ENCODE measurements around the gene PEF1.

The PEF1 gene

GRCh38 chr1:31624731-31625514 is 19.8 kb downstream of the PEF1 start:
- H3K4me3 Mint-ChIP-seq, result peak overlapping the region in 1 of 2 donors; percentile 60
- H3K27ac Mint-ChIP-seq, result peak overlapping the region; percentile 87
- H3K27me3 Mint-ChIP-seq, result peaks cover 0 to under 1% of the 10 kb centered on the region in 2 donors
- peak; percentile 2 to 15 for ATAC-seq (replicated peaks)
- peaks cover 36 to 69% of the 10 kb centered on the region in 2 donors for H3K36me3 Mint-ChIP-seq
- H3K4me1 Mint-ChIP-seq, result peaks cover 33 to 55% of the 10 kb centered on the region in 2 donors
- H3K9me3 Mint-ChIP-seq, result peaks cover 1 to 3% of the 10 kb centered on the region in 2 donors
- no peak for DNase-seq

GRCh38 chr1:31624309-31624708 is 20.4 kb downstream of the PEF1 start:
- Mint-ChIP-seq H3K4me3 (peak overlapping the region in 1 of 2 donors; percentile 35), H3K4me1 (peaks cover 37 to 61% of the 10 kb centered on the region in 2 donors), H3K27me3 (peaks cover 5 to 6% of the 10 kb centered on the region in 2 donors), H3K9me3 (peaks cover 1 to 3% of the 10 kb centered on the region in 2 donors), H3K36me3 (peaks cover 36 to 67% of the 10 kb centered on the region in 2 donors), H3K27ac (peak overlapping the region; percentile 87)
- DNase-seq, result peak; percentile 55
- ATAC-seq (replicated peaks), result peak; percentile 87 to 92

- H3K9me3 Mint-ChIP-seq, result peaks cover 1 to 3% of the 10 kb centered on the region in 2 donors
- peaks cover 15% of the 10 kb centered on the region in 2 donors for H3K27me3 Mint-ChIP-seq
- ATAC-seq (replicated peaks) (no peak), DNase-seq (no peak)
- peak overlapping the region; percentile 27 for H3K27ac Mint-ChIP-seq
- peaks cover 28 to 57% of the 10 kb centered on the region in 2 donors for H3K36me3 Mint-ChIP-seq
- H3K4me1 Mint-ChIP-seq, result peaks cover 42 to 67% of the 10 kb centered on the region in 2 donors
- H3K4me3 Mint-ChIP-seq, result no peak overlapping the region
Observed at GRCh38 chr1:31623365-31623764, 21.3 kb downstream of the PEF1 start.

GRCh38 chr1:31621847-31622730 is 22.6 kb downstream of the PEF1 start:
- H3K27ac Mint-ChIP-seq, result no peak overlapping the region
- H3K4me3 Mint-ChIP-seq, result no peak overlapping the region
- H3K36me3 Mint-ChIP-seq, result peaks cover 26 to 45% of the 10 kb centered on the region in 2 donors
- DNase-seq (no peak), ATAC-seq (replicated peaks) (no peak)
- H3K9me3 Mint-ChIP-seq, result peaks cover 1 to 3% of the 10 kb centered on the region in 2 donors
- H3K27me3 Mint-ChIP-seq, result peaks cover 19 to 21% of the 10 kb centered on the region in 2 donors
- peaks cover 44 to 69% of the 10 kb centered on the region in 2 donors for H3K4me1 Mint-ChIP-seq

GRCh38 chr1:31621498-31621820 is 23.2 kb downstream of the PEF1 start:
- ATAC-seq (replicated peaks) (no peak), DNase-seq (no peak)
- H3K36me3 Mint-ChIP-seq, result peaks cover 22 to 41% of the 10 kb centered on the region in 2 donors
- H3K27me3 Mint-ChIP-seq, result peaks cover 24 to 27% of the 10 kb centered on the region in 2 donors
- peaks cover 1 to 3% of the 10 kb centered on the region in 2 donors for H3K9me3 Mint-ChIP-seq
- H3K4me3 Mint-ChIP-seq, result no peak overlapping the region
- H3K27ac Mint-ChIP-seq, result no peak overlapping the region
- H3K4me1 Mint-ChIP-seq, result peaks cover 40 to 64% of the 10 kb centered on the region in 2 donors

- Mint-ChIP-seq H3K9me3 (peaks cover 1 to 3% of the 10 kb centered on the region in 2 donors), H3K36me3 (peaks cover 22 to 40% of the 10 kb centered on the region in 2 donors), H3K4me3 (no peak overlapping the region), H3K27ac (peak overlapping the region; percentile 38), H3K4me1 (peaks cover 37 to 58% of the 10 kb centered on the region in 2 donors), H3K27me3 (peaks cover 28 to 33% of the 10 kb centered on the region in 2 donors)
- ATAC-seq (replicated peaks) (no peak), DNase-seq (no peak)
Observed at GRCh38 chr1:31620631-31621497, 23.8 kb downstream of the PEF1 start.

- ATAC-seq (replicated peaks) (peak; percentile 34 to 45), DNase-seq (no peak)
- peaks cover 32 to 38% of the 10 kb centered on the region in 2 donors for H3K27me3 Mint-ChIP-seq
- H3K4me3 Mint-ChIP-seq, result peak overlapping the region in 1 of 2 donors; percentile 14
- H3K9me3 Mint-ChIP-seq, result peaks cover 0 to 1% of the 10 kb centered on the region in 2 donors
- no peak overlapping the region for H3K27ac Mint-ChIP-seq
- H3K36me3 Mint-ChIP-seq, result peaks cover 13 to 27% of the 10 kb centered on the region in 2 donors
- peaks cover 28 to 41% of the 10 kb centered on the region in 2 donors for H3K4me1 Mint-ChIP-seq
Observed at GRCh38 chr1:31618916-31619846, 25.5 kb downstream of the PEF1 start.

GRCh38 chr1:31617916-31618746 is 26.5 kb downstream of the PEF1 start:
- peaks cover 3 to 16% of the 10 kb centered on the region in 2 donors for H3K36me3 Mint-ChIP-seq
- peaks cover 18 to 31% of the 10 kb centered on the region in 2 donors for H3K4me1 Mint-ChIP-seq
- H3K27me3 Mint-ChIP-seq, result peaks cover 32 to 38% of the 10 kb centered on the region in 2 donors
- ATAC-seq (replicated peaks), result peak; percentile 81 to 84
- H3K4me3 Mint-ChIP-seq, result peak overlapping the region; percentile 59 to 61
- no peak for DNase-seq
- H3K27ac Mint-ChIP-seq, result no peak overlapping the region
- no peaks in the 10 kb centered on the region for H3K9me3 Mint-ChIP-seq

- DNase-seq (no peak), ATAC-seq (replicated peaks) (peak; percentile 14 to 17)
- peaks cover 5 to 11% of the 10 kb centered on the region in 2 donors for H3K36me3 Mint-ChIP-seq
- H3K27ac Mint-ChIP-seq, result no peak within 1 kb of the TSS
- H3K4me3 Mint-ChIP-seq, result peak within 1 kb of the TSS; percentile 61 to 73
- H3K9me3 Mint-ChIP-seq, result no peaks in the 10 kb centered on the region
- peaks cover 32 to 38% of the 10 kb centered on the region in 2 donors for H3K27me3 Mint-ChIP-seq
- peaks cover 18 to 26% of the 10 kb centered on the region in 2 donors for H3K4me1 Mint-ChIP-seq
Observed at GRCh38 chr1:31617218-31617915, 27.3 kb downstream of the PEF1 start, which contains the start of gene HCRTR1. Gene HCRTR1, plus strand, starts transcription at chr1:31617689. Its CDS starts 1,504 bp downstream, at chr1:31619193.

GRCh38 chr1:31615939-31616338 is 28.7 kb downstream of the PEF1 start:
- peaks cover 18 to 21% of the 10 kb centered on the region in 2 donors for H3K4me1 Mint-ChIP-seq
- no peak overlapping the region for H3K4me3 Mint-ChIP-seq
- peaks cover 32 to 38% of the 10 kb centered on the region in 2 donors for H3K27me3 Mint-ChIP-seq
- ATAC-seq (replicated peaks), result no peak
- H3K9me3 Mint-ChIP-seq, result peaks cover 0 to 2% of the 10 kb centered on the region in 2 donors
- DNase-seq, result no peak
- no peak overlapping the region for H3K27ac Mint-ChIP-seq
- peaks cover 4 to 5% of the 10 kb centered on the region in 2 donors for H3K36me3 Mint-ChIP-seq

- H3K4me3 Mint-ChIP-seq, result no peak overlapping the region
- DNase-seq, result no peak
- peaks cover 18 to 21% of the 10 kb centered on the region in 2 donors for H3K4me1 Mint-ChIP-seq
- H3K27ac Mint-ChIP-seq, result no peak overlapping the region
- H3K9me3 Mint-ChIP-seq, result peaks cover 0 to 2% of the 10 kb centered on the region in 2 donors
- H3K27me3 Mint-ChIP-seq, result peaks cover 32 to 38% of the 10 kb centered on the region in 2 donors
- H3K36me3 Mint-ChIP-seq, result peaks cover 2 to 4% of the 10 kb centered on the region in 2 donors
- ATAC-seq (replicated peaks), result no peak
Observed at GRCh38 chr1:31615414-31615813, 29.3 kb downstream of the PEF1 start.
